Left colon (tissue), 2 donors: Measurements from ENCODE around the gene PRDM16. TPM values are rescaled to one million over a fixed set of nuclear protein-coding genes. Genes with fewer than 3 reads are reported as not detected.
A peak's percentile ranks its signal among the peaks of the same experiment; 100 is the strongest.

Source experiments
- ATAC-seq: fragments of 200-7000 bp; cut with Tn5 transposase; one replicate; pipeline ENCODE4 v1.9.1; 2020; ENCODE audit warnings: mild to moderate bottlenecking, moderate library complexity
- DNase-seq, 2 donors: peaks; one replicate each; pipeline ENCODE4 v3.0.0-alpha.2; 2020
- intact Hi-C, 2 donors: fragments of 100-400 bp; cut with DNase I in 1 of 2; cut with micrococcal nuclease in 1 of 2; formaldehyde crosslinking; loops; one replicate each; pipeline versions ENCODE4 v1.11.2 to v1.14.0; 2022; cut with DNase I, micrococcal nuclease
- total RNA-seq, 2 donors: library from RNA; stranded (reverse); fragmentation: NEBNext Ultra II Directional; extraction: Animal tissue kit (Norgen Biotek cat#: 25700); gene quantifications; one replicate each; pipeline ENCODE4 v1.2.1, GENCODE V29; 2021
- donor health status: DM: no; HTN: no; CAD: no.
- donor health status: DM: yes; HTN: yes; CAD: no.

The PRDM16 gene
- total RNA-seq, 2 donors from 2014 or later, result 1.1 to 1.2 TPM

DNA sequence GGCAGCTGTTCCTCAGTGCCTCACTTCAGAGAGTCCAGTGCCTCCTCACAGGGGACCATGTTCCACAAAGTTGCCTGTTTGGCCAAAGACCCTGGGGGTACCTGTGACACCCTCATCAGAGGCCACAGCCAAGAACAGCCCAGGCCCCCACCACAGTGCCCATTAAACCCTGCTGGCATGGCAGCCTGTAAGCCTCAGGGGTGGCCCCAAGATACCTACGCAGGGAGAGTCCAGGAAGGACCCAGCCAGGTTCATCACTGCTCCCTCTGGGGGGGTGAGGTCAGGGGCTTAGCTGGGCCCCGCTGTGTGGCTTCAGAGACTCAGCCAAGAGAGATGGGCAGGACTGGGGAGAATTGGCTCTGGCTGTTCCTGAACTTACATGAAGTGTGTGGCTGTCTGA is 19.1 kb upstream of the PRDM16 start:
- intact Hi-C loops, result no loop called here
- ATAC-seq, result no peak

DNA sequence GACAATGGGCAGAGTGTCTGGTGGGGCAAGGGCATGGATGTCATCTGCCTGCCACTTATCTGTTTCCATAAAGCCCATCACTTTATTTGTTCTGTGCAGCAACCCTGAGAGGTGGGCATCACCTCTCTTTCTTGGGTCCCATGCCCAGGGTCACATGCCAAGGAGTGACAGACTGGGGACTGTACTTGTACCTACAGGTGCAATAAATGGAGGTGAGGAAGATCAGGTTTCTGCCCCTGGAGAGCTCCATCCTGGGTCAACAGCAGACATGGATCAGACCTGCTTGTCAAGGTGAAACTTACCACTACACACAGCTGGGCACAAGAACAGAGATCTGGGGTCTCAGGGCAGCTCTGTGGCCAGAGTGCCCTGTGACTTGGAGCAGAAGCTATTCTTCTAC is 18.4 kb upstream of the PRDM16 start:
- intact Hi-C loops, result no loop called here
- ATAC-seq (no peak), DNase-seq (peak in 1 of 2 donors; percentile 4)

More for the DNA sequence above, 19.1 kb upstream of the PRDM16 start:
- peak in 1 of 2 donors; percentile 8 for DNase-seq

GRCh38 chr1:3051270-3052268 is 17.4 kb upstream of the PRDM16 start:
- ATAC-seq, result no peak
- no peak for DNase-seq
- intact Hi-C loops, result no loop called here

DNA sequence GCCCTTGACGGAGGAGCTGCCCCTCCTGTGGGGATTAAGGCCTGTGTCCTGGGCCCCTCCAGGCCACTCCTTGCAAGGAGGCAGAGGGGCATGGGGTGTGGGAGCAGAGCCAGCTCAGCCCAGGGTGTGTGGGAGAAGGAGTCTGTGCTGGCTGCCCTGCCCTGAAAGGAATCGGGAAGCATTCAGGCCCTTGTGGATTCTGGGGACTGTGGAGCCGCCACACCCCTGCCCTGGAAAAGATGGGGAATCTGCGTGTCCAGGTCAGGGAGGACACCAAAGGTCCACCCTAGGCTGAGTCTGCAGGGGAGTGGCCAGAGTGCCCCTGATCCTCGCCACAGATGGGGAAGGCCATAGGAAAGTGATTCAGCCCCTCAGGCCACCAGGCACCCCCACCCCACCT is 16.5 kb upstream of the PRDM16 start:
- ATAC-seq, result no peak
- intact Hi-C loops, result no loop called here
- peak in 1 of 2 donors; percentile 3 for DNase-seq

GRCh38 chr1:3053366-3053980 is 15.5 kb upstream of the PRDM16 start:
- peak in 1 of 2 donors; percentile 2 for DNase-seq
- intact Hi-C loops, result no loop called here

GRCh38 chr1:3053986-3054385 is 15.0 kb upstream of the PRDM16 start:
- no peak for DNase-seq
- intact Hi-C loops, result no loop called here
- no peak for ATAC-seq

More at GRCh38 chr1:3053366-3053980, 15.5 kb upstream of the PRDM16 start:
- ATAC-seq, result no peak

DNA sequence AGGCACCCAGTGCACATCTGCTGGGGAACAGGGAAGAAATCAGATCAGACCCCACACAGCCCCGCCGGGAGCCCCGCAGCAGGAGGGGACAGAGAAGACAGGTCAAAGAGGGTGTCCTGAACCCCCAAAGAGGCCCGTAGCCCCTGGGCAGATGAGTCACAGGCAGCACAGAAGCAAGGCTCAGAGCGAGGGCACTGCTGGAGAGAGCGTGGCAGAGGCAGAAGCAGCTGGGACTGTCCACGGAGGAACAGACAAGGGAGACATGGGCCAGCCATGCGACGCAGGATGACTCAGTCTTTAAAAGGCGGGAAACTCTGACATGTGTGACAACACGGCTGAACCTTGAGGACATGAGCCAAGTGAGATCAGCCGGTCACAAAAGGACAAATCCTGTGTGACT is 14.5 kb upstream of the PRDM16 start:
- ATAC-seq (no peak), DNase-seq (peak in 1 of 2 donors; percentile 13)
- intact Hi-C loops, result no loop called here

GRCh38 chr1:3055051-3055450 is 14.0 kb upstream of the PRDM16 start:
- DNase-seq, result peak in 1 of 2 donors; percentile 1

DNA sequence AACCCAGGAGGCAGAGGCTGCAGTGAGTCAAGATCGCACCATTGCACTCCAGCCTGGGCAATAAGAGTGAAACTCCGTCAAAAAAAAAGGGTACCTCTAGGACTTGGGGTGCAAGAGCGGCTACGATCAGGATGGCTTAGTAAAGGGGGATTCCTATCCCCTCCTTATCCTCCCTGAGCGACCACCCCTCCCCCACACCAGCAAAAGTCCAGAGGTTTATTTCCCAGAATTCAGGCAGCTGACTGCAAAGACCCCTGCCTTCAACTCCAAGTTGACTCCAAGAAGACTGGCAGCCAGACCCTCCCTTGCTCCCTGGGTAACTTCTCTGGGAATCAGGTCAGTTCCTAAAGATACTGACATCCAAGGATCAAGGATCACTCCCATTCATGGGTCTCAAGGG is 12.4 kb upstream of the PRDM16 start:
- DNase-seq, result peak in 1 of 2 donors; percentile 6

More at GRCh38 chr1:3055051-3055450, 14.0 kb upstream of the PRDM16 start:
- intact Hi-C loops, result no loop called here
- ATAC-seq, result no peak

GRCh38 chr1:3058263-3059030 is 10.6 kb upstream of the PRDM16 start:
- intact Hi-C loops, result no loop called here
- peak in 1 of 2 donors; percentile 6 for DNase-seq
- ATAC-seq, result no peak

More for the DNA sequence above, 12.4 kb upstream of the PRDM16 start:
- intact Hi-C loops, result no loop called here
- ATAC-seq, result no peak

DNA sequence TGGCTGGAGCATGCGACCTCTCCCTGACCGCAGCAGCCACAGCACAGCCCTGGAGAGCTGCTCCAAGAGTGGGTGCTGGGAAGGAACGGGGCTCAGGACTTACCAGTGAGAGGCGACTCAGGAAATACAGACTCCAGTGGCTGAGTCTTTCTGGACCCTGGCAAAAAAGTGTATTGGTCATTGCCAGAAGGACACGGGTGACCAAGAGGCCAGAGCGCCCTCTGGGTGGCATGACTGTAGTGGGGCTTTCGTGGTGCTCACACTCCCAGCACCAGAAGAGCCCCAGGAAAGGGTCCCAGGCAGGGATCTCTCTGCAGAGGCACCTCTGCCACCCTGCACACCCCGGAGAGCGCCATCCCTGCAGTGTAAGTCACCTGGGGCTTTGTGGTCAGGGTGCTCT is 8.9 kb upstream of the PRDM16 start:
- intact Hi-C loops, result no loop called here
- no peak for ATAC-seq
- DNase-seq, result peak in 1 of 2 donors; percentile 2

DNA sequence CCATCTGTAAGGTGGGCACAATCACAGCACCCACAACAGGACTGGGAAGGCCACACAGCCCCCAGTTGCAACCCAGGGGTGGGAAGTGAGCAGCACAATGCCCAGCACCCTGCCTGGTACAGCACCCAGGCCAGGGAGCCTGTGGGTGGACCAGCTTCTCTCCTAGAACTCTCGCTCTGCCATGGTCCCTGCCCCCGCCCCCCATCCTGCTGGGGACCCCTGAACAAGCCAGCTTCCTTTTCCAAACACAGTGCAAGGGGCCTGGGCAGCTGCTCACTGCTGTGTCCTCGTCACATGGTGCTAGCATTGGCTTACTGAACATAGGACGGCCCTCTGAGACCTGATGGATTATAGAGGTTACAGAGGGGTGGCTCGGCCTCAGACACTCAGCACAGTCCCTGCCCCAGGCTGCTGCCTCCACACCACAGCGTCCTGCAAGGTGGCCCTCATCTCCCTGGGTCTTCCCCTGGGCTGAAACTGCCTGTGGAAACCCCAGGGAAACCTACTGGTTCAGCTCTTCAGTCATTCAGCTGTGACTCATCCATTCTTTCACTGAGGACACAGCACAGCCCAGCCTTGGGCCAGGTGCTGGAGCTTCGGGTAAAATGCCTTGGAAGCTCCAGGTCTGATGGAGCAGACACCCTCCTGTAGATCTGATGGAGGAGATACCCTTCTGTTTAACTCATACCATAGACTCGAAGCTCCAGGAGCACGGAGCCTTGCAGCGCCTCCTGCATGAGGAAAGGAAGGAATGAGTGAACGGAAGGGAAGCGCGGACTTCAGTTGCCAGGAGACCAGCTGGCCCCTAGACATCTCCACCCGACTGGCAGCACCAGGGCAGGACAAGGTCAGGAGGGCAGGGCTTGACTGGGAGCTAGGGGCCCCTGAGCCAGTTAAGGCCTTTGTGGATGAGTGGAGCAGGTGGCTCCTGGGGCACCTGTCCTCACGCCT is 8.1 kb upstream of the PRDM16 start:
- intact Hi-C loops, result no loop called here
- ATAC-seq (no peak), DNase-seq (peak in 1 of 2 donors; percentile 15)

DNA sequence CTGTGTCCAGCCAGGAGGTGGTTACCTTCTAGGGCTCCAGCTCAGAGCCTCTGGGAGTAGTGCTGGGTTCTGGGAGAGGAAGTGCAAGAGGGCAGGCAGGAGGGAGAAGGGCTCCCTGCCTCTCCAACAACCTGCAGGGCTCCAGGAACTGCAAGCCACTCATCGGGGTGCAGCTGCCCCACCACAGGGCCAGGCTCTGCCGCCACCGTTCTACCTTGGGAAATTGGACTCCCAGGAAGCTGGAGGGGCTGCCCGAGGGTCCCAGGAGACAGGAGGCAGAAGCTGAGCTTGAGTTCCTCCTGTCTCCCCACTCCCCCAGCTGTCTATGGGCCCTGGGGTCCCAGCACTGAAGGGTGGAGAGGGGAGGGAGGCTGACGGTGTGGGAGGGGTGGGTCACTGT is 7.4 kb upstream of the PRDM16 start:
- intact Hi-C loops, result no loop called here
- ATAC-seq (no peak), DNase-seq (no peak)

GRCh38 chr1:3061981-3062615 is 6.9 kb upstream of the PRDM16 start:
- ATAC-seq, result no peak
- DNase-seq, result peak in 1 of 2 donors; percentile 16
- intact Hi-C loops, result no loop called here

GRCh38 chr1:3062616-3063378 is 6.2 kb upstream of the PRDM16 start:
- intact Hi-C loops, result no loop called here
- no peak for ATAC-seq
- peak in 1 of 2 donors; percentile 17 for DNase-seq

DNA sequence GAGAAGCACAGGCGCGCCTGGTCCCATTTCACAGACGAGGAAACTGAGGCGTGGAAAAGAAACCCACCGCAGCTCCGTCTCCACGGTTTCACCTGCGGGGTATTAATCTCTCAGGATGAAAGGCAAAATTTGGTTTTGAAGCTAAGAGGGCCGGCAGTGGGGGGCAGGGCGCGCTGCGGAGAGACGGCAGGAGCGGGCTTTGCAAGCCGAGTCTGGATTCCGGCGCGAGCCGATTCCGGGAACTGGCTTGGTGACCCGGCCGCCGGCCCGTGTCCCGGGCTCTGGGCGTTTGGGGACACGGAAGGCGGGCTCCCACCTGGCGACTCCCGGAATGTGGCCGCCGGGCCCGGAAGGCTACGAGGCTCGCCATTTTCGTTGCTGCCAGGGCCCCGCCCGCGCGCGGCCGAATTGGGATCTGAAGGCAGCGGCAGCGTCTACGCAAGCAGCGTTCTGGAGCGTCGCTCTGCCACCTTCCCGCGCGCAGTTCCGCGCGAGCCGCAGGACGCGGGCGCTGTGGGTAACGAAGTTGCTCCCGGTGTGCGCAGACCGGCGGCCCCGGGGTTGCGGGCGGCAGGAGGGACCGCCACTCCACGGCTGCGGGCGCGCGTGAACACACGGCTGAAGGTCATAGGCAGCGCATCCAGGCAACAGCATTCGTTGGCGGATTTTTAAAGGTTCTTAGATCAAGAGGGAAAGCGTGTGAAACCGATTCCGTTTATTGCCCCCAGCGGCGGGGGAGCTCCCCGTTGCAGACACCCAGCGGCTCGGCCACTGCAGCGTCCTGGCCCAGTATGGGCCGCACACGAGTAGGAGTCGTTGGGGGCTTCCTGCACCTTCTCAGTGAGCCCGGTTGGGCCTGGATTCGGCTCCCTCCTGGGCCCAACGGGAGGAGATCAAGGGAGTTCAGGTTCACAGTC is 5.4 kb upstream of the PRDM16 start:
- intact Hi-C loops, result no loop called here
- peak in 1 of 2 donors; percentile 15 for DNase-seq
- ATAC-seq, result no peak
